Measurements from ENCODE around the gene RNF208. TPM values are rescaled to one million over a fixed set of nuclear protein-coding genes. Genes with fewer than 3 reads are reported as not detected.

Gene RNF208
- polyA plus RNA-seq, 1 donor from 2014 or later, result not detected

GRCh38 chr9:137192859-137193258 lies 29.2 kb downstream of the RNF208 start:
- Mint-ChIP-seq H3K27ac (no peak overlapping the region), H3K36me3 (no peaks in the 10 kb centered on the region), H3K27me3 (no peaks in the 10 kb centered on the region), H3K4me1 (peaks cover 4 to 12% (median 5%) of the 10 kb centered on the region in 3 donors), H3K9me3 (no peaks in the 10 kb centered on the region), H3K4me3 (no peak overlapping the region)

GRCh38 chr9:137192448-137192780 lies 29.6 kb downstream of the RNF208 start:
- Mint-ChIP-seq H3K4me3 (no peak overlapping the region), H3K27me3 (no peaks in the 10 kb centered on the region), H3K9me3 (no peaks in the 10 kb centered on the region), H3K4me1 (peaks cover 4 to 16% (median 7%) of the 10 kb centered on the region in 3 donors), H3K27ac (no peak overlapping the region), H3K36me3 (no peaks in the 10 kb centered on the region)

GRCh38 chr9:137191691-137192447 lies 30.2 kb downstream of the RNF208 start:
- peaks cover 4 to 21% (median 13%) of the 10 kb centered on the region in 3 donors for H3K4me1 Mint-ChIP-seq
- no peaks in the 10 kb centered on the region for H3K9me3 Mint-ChIP-seq
- no peaks in the 10 kb centered on the region for H3K27me3 Mint-ChIP-seq
- peak overlapping the region in 1 of 3 donors; percentile 65 for H3K27ac Mint-ChIP-seq
- no peaks in the 10 kb centered on the region for H3K36me3 Mint-ChIP-seq
- no peak overlapping the region for H3K4me3 Mint-ChIP-seq

GRCh38 chr9:137191245-137191644 lies 30.8 kb downstream of the RNF208 start:
- H3K36me3 Mint-ChIP-seq, result no peaks in the 10 kb centered on the region
- peak overlapping the region in 1 of 4 donors; percentile 81 for H3K4me3 Mint-ChIP-seq
- peaks cover 4 to 25% (median 14%) of the 10 kb centered on the region in 3 donors for H3K4me1 Mint-ChIP-seq
- no peaks in the 10 kb centered on the region for H3K27me3 Mint-ChIP-seq
- H3K9me3 Mint-ChIP-seq, result no peaks in the 10 kb centered on the region
- H3K27ac Mint-ChIP-seq, result peak overlapping the region in 2 of 3 donors; percentile 39 to 65

GRCh38 chr9:137190315-137190856 lies 31.7 kb downstream of the RNF208 start:
- H3K4me3 Mint-ChIP-seq, result peak overlapping the region in 2 of 4 donors; percentile 22 to 81
- peak overlapping the region in 1 of 3 donors; percentile 65 for H3K27ac Mint-ChIP-seq
- H3K9me3 Mint-ChIP-seq, result no peaks in the 10 kb centered on the region
- no peaks in the 10 kb centered on the region for H3K36me3 Mint-ChIP-seq
- H3K4me1 Mint-ChIP-seq, result peaks cover 4 to 27% (median 14%) of the 10 kb centered on the region in 3 donors
- H3K27me3 Mint-ChIP-seq, result no peaks in the 10 kb centered on the region

- peak overlapping the region; percentile 85 to 97 (median 93) for H3K4me3 Mint-ChIP-seq
- H3K27me3 Mint-ChIP-seq, result no peaks in the 10 kb centered on the region
- H3K4me1 Mint-ChIP-seq, result peaks cover 4 to 27% (median 14%) of the 10 kb centered on the region in 3 donors
- H3K36me3 Mint-ChIP-seq, result no peaks in the 10 kb centered on the region
- H3K9me3 Mint-ChIP-seq, result no peaks in the 10 kb centered on the region
- peak overlapping the region; percentile 85 to 97 (median 93) for H3K27ac Mint-ChIP-seq
These were observed 32.4 kb downstream of the RNF208 start for GRCh38 chr9:137189297-137190295.

GRCh38 chr9:137188490-137189296 lies 33.3 kb downstream of the RNF208 start, which contains the start of the genes ANAPC2 and SSNA1:
Gene ANAPC2 (minus strand): TSS chr9:137188560. CDS start chr9:137188532, 28 bp downstream.
Gene SSNA1 (plus strand): TSS chr9:137188676. CDS start chr9:137188727, 51 bp downstream.
- H3K9me3 Mint-ChIP-seq, result no peaks in the 10 kb centered on the region
- peaks cover 4 to 27% (median 14%) of the 10 kb centered on the region in 3 donors for H3K4me1 Mint-ChIP-seq
- peak within 1 kb of the TSS; percentile 85 to 97 (median 93) for H3K27ac Mint-ChIP-seq
- H3K4me3 Mint-ChIP-seq, result peak within 1 kb of the TSS; percentile 85 to 97 (median 95)
- no peaks in the 10 kb centered on the region for H3K27me3 Mint-ChIP-seq
- H3K36me3 Mint-ChIP-seq, result peaks cover under 1% of the 10 kb centered on the region

- peak overlapping the region; percentile 85 to 95 (median 94) for H3K4me3 Mint-ChIP-seq
- no peaks in the 10 kb centered on the region for H3K9me3 Mint-ChIP-seq
- H3K27ac Mint-ChIP-seq, result peak overlapping the region; percentile 85 to 96 (median 93)
- peaks cover 2% of the 10 kb centered on the region for H3K36me3 Mint-ChIP-seq
- H3K27me3 Mint-ChIP-seq, result no peaks in the 10 kb centered on the region
- peaks cover 4 to 27% (median 14%) of the 10 kb centered on the region in 3 donors for H3K4me1 Mint-ChIP-seq
These were observed 34.0 kb downstream of the RNF208 start for GRCh38 chr9:137188086-137188489.

GRCh38 chr9:137187386-137187785 lies 34.7 kb downstream of the RNF208 start:
- H3K4me3 Mint-ChIP-seq, result peak overlapping the region; percentile 85 to 95 (median 94)
- peaks cover 4 to 27% (median 14%) of the 10 kb centered on the region in 3 donors for H3K4me1 Mint-ChIP-seq
- H3K9me3 Mint-ChIP-seq, result no peaks in the 10 kb centered on the region

GRCh38 chr9:137186385-137186784 lies 35.7 kb downstream of the RNF208 start:
- Mint-ChIP-seq H3K9me3 (no peaks in the 10 kb centered on the region), H3K4me1 (peaks cover 4 to 27% (median 14%) of the 10 kb centered on the region in 3 donors), H3K27ac (peak overlapping the region in 1 of 3 donors; percentile 85), H3K4me3 (peak overlapping the region; percentile 79 to 95 (median 89)), H3K27me3 (no peaks in the 10 kb centered on the region), H3K36me3 (peaks cover 2% of the 10 kb centered on the region)

More at GRCh38 chr9:137187386-137187785, 34.7 kb downstream of the RNF208 start:
- peaks cover 2% of the 10 kb centered on the region for H3K36me3 Mint-ChIP-seq
- peak overlapping the region; percentile 85 to 96 (median 93) for H3K27ac Mint-ChIP-seq
- H3K27me3 Mint-ChIP-seq, result no peaks in the 10 kb centered on the region

- peak overlapping the region in 2 of 4 donors; percentile 79 to 85 for H3K4me3 Mint-ChIP-seq
- peak overlapping the region in 1 of 3 donors; percentile 85 for H3K27ac Mint-ChIP-seq
- no peaks in the 10 kb centered on the region for H3K27me3 Mint-ChIP-seq
- peaks cover 4 to 27% (median 14%) of the 10 kb centered on the region in 3 donors for H3K4me1 Mint-ChIP-seq
- H3K9me3 Mint-ChIP-seq, result no peaks in the 10 kb centered on the region
- peaks cover 2% of the 10 kb centered on the region for H3K36me3 Mint-ChIP-seq
These were observed 36.1 kb downstream of the RNF208 start for GRCh38 chr9:137185921-137186320.

- H3K4me1 Mint-ChIP-seq, result peaks cover 4 to 23% (median 14%) of the 10 kb centered on the region in 3 donors
- H3K27ac Mint-ChIP-seq, result peak overlapping the region in 1 of 3 donors; percentile 32
- H3K4me3 Mint-ChIP-seq, result peak overlapping the region in 2 of 4 donors; percentile 23 to 32
- peaks cover 2% of the 10 kb centered on the region for H3K36me3 Mint-ChIP-seq
- H3K9me3 Mint-ChIP-seq, result no peaks in the 10 kb centered on the region
- H3K27me3 Mint-ChIP-seq, result no peaks in the 10 kb centered on the region
These were observed 37.0 kb downstream of the RNF208 start for GRCh38 chr9:137184881-137185660.

- Mint-ChIP-seq H3K36me3 (peaks cover 2% of the 10 kb centered on the region), H3K4me1 (peaks cover 4 to 18% (median 12%) of the 10 kb centered on the region in 3 donors), H3K9me3 (no peaks in the 10 kb centered on the region), H3K27ac (no peak overlapping the region), H3K27me3 (no peaks in the 10 kb centered on the region), H3K4me3 (peak overlapping the region in 1 of 4 donors; percentile 32)
These were observed 38.0 kb downstream of the RNF208 start for GRCh38 chr9:137183980-137184595.
